Inflammatory macrophage treated with lipopolysaccharide for 1 hour (primary cell): Measurements from ENCODE around the gene AMOTL2.

Experiments
- DNase-seq, 2 donors: peaks; one replicate each; pipeline ENCODE4 v3.0.0-alpha.2; 2020 to 2022

Gene AMOTL2

DNA sequence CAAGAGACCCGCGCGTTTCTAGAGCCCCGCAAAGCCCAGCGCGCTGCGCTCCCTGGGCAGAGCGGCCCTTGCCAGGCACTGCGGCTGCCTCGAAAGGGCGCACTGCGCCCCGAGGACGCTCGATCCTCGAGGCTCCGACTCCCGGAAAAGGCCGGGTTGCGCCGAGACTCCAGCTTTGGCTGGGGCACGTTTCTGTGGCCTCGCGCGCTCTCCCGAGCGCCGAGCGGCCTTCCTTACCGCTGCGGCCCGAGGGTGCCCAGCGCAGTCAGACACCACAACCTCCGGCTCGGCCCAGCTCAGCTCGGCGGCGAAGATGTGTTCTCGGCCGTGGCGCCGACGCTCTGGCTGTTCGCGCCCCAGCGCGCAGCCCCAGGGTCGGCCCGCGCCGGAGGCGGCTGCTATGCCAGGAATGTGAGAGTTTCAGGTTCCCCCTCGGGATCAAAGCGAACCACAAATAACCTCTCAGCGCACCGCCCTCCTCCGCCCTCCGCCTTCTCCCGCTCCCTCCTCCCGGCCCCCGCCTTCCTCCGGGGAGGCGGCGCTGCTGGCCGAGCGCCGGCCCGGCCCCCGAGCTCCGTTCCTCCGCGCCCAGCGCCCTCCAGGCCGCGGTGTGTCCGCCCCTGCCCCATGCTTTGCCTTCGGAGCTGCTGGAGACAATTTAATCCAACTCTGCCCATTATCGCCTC lies at the start of gene AMOTL2:
Gene AMOTL2 (minus strand): TSS at position 343 of the 686 bp plus-strand sequence. CDS start 3,014 bp downstream, outside the sequence.
- DNase-seq: no peak

DNA sequence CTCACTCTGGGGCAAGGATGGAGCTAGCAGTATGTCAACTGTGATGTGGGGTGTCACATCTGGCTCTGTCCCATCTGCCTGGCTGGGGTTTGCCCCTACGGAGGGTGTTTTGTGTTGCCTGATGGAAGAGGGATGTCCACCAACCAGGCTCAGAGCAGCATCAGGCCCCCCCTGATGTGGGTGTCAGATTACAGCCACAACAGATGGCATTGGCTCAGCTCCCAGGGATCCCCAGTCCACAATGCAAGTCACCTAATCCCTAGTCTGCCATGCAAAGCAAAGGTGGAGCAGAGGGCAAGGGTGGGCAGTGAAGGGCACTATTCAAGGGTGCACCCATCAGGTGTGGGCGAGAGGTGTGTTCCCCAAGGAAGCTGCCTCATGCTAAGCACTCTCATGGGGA lies 48.9 kb upstream of the AMOTL2 start:
- DNase-seq: no peak

DNA sequence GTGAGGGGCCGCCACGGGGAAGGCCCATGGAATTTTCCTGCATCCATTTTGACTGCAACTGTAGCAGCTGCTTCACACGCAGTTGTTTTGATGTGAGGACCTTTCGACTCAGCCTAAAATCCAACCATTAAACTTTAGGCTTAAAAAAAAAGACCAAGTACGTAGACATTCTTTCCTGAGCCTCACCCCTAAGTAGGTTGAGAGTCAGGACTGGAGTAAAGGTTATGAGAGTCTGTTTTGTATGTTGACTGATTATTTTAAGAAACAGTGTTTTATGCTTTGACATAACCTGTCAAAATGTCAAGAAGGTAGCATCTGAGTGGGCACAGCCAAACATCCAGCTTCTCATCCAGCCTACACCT lies 45.7 kb upstream of the AMOTL2 start:
- DNase-seq: no peak

DNA sequence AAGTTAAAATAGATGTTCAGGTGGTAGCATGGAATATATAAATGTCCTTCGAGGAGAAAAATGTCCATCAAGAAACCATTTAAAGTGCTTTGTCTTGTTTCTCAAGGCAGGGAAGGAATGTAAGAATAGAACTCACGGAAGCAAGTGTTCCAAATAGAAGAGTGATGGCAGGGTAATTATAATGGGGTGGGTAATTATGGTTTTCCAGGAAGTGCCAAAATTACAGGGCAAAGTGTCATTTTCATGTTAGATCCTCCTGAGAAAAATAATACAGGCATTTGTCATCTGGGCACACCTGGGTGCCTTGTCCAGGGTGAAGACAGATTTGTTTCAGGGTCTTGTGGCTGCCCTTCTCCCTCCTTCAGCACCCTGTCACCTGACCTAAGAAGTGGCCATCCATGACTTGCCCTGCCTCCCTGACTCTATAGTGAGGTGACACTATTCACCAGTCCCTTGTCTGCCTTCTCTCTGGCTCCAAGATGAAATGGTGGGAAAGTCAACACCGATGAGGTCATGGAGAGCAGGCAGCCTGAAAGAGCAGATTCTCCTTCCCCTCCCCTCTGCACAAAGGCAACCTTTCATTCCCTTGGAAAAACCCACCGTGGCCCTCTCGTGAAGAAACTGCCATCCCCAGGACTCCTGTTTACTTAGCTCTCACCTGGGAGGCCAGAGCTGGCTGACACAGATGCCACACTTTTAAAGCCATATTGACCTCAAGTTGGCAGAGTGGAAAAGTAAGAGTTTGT lies 45.1 kb upstream of the AMOTL2 start:
- DNase-seq: no peak

DNA sequence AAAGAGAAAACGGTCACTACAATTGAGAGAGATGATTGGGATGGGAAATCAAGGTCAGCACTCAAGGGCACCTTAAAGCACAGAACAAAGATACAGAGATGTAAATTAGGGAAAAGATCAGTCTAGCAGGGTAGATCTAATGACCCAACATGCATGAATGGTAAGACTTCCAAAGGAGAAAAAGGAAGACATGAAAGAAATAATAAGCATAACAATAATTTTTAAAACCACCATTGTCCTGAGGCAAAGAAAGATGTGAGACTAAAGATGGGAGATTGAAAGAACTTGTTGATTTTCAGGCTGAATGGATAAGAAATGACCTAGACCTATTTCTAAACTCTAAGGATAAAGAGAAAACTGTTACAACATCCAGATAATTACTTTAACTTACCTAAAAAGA lies 34.8 kb upstream of the AMOTL2 start:
- no peak for DNase-seq

DNA sequence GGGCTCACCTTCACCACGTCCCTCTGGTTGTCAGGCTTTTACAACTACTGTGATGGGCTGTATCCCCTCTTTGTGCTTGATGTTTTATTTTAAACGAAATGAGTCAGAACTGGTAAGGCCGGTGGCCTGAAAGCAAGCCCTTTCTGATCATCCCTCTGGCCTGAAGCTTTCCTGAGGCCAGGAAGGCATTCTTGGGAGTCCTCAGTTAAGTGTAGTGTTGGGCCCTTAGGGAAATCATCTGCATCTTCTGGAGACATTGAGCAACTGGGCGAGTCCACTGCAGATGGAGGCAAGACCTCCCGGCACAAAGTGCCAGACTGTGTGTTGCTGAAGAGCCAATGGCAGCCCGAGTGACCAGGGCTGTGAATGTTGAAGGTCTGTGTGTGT lies 33.0 kb upstream of the AMOTL2 start:
- no peak for DNase-seq

DNA sequence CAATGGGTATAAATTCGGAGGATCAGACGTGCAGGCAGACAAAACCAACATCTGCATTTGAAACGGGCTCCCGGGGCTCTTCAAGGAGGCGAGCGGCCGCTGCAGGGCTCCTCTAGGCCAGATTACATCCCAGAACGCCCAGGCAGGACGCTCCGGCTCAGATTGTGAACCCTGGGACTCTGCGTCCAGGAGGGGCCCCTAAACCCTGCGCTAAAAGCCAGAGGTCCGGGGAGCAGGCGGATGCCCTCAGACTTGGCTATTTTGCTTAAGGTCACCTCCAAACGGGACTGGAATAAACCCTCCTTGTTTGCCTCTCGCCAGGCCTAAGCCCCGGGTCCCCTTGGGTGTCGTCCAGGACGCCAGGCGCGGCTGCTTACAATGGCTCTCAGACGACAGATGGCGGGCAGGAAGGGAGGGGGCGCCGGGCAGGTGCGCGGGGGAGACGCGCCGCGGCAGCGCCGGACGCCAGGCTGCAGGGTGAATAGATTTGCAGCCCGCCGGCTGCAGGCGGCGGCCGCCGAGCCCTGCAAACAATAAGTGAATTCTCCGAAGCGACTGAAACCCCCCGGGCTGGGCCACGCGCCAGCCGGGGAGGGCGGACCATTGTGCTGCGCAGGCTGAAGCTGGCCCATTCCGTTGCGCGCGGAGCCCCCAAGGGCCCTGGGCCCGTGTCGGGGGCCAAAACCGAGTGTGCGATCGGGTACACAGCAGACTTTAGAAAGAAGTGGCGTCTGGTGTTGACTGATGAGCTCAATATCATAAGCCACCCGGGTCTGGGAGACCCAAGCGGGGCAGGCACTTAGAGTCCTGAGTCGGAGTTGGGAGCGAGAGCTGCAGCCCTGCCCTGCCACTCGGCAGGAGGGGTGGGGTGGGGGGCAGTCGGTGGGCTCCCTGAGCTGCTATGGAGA lies 32.3 kb upstream of the AMOTL2 start:
- DNase-seq: no peak

DNA sequence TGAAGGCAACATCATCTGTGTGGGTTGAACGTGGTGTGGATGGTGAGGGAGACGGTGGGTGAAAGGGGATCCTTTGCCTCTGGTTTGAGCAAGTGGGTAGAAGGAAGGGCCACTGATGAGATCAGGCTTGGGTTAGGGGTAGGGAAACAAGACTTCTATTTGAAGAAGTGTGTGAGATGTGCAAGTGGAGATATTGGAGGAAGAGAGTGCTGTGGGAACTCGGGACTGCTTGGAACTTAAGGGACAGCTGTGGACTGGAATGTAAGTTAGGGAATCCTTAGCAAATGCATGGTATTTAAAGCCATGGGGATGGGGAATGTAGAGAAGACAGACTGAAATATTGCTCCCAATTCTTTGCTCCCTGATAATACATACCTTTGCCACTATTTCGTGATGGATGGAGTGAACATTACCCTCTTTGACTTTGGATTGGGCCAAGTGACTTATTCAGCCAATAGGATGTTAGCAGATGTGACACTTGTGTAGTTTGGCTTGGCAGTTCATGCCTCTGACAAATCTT lies 30.2 kb upstream of the AMOTL2 start:
- DNase-seq: no peak

DNA sequence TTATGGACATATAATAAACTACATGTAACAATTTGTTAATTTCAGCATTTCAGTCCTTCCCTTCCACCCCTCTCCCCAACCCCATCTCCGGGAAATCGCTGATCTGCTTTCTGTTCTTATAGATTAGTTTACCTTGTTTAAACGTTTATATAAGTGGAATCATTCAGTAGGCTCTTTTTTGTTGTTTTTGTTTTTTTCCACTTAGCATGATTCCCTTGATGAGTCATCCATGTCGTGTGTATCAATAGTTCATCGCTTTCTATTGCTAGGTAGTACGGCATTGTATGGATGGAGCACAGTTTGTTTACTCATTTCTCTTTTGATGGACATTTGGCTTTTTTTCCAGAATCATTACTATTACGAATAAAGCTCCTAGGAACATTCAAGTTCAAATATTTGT lies 23.5 kb upstream of the AMOTL2 start:
- DNase-seq: no peak

DNA sequence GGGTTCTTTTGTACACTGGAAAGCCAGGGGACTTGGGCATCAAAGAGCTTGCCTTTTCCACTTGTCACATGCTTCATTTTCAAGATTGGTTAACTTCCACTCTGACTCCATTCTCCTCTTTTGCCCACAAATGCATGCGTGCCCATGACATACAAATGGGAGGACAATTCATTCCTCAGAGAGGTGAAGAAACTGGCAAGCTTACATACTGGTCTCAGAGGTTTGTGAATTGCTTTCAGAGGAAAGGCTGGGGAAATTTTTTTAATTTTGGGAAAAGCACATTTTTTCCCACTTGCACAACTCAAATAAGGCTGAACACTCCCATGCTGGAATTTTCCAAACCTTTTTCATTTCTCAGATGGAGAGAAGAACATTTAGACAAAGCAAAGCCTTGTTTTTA lies 20.9 kb upstream of the AMOTL2 start:
- no peak for DNase-seq

DNA sequence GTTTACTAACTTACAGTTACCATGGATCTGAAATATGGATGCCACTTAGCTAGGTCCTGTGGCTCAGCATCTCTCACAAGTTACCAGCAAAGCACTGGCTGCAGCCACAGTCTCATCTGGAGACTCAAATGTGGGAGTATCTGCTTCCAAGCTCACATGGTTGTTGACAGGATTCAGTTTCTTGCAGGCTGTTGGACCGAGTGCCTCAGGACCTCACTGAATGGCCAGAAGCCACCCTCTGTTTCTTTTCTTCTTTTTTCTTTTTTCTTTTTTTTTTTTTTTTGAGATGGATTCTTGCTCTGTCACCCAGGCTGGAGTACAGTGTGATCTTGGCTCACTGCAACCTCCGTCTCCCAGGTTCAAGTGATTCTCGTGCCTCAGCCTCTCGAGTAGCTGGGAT lies 20.1 kb upstream of the AMOTL2 start:
- no peak for DNase-seq

DNA sequence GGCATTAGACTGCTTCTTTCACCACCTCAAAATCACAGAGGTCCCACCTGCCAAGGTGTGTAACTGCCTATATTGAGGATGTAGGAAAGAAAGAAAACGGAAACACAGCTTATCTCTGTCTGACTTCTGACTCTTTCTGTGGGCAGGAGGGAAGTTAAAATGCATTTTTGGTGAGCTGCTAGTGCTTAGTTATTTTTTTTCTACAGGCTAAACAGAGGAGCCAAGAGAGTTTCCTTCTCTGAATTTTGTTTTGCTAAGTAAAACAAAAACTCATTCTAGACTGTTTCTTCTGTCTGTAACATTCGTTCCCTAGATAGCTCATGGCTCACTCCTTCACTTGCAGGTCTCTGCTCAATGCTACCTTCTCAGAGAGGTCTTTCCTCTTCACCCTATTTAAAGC lies 18.8 kb upstream of the AMOTL2 start:
- no peak for DNase-seq

DNA sequence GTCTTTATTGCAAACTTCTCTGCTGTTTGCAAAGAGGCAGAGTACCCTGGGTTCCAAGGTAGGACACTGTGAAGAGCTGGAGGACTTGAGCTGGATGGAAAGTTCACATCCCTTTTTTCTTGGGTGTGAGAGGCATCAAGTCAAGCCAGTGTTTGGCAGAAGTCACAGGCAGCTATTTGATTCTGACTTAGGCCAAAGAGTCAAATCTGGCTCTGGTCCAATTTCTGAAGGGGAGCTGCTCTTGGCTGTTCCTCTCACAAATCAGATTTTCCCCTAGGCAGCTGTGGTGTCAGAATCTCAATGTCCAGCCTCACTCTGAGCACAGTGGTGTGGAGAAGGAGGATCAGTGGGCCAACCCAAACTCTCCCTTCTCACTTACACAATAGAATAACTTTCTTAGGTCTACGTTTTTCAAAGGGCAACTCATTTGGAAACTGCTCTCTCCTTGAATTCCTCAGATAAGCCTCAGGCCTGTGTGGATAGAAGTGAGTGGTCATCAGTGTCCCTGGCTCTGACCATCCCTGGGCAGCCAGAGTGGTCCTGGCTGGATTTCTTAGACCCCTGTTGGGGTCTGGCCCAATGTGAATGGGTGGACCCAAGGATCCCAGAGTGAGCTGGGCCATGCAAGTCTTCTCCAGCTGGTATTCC lies 18.2 kb upstream of the AMOTL2 start:
- no peak for DNase-seq

DNA sequence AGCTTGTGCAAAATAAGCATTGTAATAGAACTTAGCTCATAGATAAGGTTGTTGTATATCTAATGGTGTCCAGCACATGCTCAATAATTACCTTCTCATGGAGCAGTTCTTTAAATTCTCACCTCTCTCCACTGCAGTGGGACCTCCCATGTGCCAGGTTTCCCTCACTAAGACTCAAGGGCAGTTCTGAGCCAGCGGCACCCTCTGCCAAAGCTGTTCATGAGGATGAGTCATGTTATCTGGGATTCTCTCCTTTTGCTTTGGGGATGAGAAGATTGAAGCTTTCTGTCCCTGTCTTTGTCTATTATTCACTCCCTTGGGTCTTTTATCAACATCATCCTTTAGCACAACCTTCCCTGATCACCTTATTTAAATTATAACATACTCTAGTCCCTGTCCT lies 15.6 kb upstream of the AMOTL2 start:
- DNase-seq: no peak

DNA sequence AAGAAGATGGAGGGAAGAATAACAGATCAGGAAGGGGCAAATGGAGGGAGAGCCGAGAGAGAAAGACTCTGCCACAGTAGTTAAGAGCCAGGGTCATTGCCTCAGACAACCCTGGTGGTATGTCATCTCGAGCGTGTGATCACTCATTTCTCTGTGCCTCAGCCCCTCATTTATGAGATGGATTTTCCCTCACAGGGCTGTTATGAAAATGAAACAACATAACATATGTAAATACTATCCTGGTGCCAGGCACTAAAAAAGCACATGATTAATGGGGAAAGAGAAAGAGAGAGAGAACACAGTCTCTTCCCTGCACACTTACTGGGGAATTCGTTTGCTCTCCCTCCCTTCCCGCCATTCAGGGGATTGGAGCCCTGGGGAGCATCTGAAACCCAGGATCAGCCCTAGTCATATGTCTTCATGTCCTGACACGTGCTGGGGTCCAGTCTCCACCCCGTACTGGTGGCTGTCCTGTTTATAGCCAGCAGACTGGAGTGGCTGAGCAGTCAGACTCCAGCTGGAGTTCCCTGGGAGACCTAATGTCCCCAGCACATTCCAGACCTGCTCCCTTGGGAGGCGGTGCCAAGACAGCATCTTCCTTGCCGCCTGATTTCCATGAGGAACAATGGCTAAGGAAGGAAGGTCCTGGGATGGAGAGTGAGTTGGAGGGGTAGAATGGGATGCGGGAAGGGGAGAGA lies 14.7 kb upstream of the AMOTL2 start:
- DNase-seq: no peak

DNA sequence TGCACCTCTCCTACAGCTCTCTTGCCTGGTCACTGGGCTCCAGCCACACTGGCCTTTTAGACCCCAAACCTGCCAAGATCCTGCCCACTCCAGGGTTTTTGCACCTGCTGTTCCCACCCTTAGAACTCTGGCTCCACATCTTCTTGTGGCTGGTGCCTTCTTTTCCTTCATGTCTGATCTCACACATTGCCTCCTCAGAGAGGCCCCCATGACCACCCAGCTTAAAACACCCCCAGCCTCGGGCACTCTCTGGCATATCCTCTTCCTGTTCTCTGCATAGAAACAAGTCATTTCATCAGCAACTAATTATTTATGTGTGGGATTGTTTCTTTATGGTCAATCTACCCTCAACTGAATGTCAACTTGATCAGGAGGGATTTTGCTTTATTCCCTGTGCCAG lies 14.0 kb upstream of the AMOTL2 start:
- no peak for DNase-seq

DNA sequence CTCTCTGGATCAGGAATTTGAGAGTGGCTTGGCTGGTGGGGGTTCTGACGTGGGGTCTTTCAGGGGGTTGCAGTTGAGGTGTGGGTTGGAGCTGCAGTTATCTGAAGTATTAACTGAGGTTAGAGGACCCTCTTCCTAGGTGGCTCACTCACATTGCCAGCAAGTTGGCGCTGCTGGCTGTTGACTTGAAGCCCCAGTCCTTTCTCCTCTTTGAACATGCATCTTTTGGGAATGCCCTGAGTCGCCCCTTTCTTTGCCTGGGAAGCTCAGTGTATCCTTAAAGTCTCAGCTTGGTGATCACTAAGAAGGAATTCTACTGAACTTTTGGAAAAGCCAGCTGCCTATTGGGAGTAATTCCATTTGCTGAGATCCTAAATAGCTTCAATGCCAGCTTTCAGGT lies 13.0 kb upstream of the AMOTL2 start:
- DNase-seq: no peak

DNA sequence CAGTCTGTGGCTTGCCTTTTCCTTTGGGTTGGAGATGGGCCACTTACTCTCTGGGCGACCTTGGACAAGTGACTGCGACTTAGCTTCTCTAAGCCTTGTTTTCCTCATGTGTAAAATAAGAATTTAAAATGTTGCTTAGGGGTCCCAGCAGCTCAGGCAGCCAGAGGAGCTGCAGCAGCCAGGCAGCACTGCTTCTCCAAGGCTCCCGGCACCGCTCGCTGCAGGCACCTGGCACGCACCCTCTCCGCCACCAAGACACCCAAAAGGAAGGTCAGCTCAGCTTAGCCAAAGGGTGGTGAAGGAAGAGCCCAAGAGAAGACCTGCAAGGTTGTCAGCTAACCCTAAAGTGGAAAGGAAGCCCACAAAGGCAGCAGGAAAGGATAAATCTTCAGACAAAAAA lies 10.7 kb upstream of the AMOTL2 start:
- no peak for DNase-seq

DNA sequence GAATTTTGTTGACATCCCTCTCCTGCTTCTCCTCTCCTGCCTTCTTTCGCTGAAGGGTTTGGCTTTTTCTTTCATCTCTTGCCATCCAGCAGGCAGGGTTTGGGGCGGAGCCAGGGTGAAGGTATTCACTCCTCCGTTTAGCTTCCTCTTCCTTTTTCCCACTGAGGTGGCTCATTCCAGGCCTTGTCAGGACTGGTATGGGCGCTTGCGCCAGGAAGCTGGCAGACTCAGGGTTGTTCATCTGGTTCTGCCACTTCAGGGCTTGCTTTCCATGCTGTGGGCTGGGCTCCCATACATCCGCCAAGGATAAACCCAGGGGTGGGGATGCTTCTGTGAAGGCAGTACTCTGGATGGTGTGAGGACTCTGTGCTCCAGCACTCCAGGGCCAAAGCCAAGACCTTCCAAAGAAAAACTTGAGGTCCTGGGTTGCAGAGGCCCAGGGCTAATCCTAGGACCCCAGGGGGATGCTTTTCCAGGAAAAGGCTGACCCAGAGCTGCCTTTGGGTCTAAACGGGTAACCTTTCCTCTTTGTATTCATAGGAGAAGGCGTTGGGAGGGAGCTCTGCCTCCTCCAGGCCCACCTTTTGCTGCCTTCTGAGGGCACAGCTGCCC lies 7.7 kb upstream of the AMOTL2 start:
- DNase-seq: no peak

DNA sequence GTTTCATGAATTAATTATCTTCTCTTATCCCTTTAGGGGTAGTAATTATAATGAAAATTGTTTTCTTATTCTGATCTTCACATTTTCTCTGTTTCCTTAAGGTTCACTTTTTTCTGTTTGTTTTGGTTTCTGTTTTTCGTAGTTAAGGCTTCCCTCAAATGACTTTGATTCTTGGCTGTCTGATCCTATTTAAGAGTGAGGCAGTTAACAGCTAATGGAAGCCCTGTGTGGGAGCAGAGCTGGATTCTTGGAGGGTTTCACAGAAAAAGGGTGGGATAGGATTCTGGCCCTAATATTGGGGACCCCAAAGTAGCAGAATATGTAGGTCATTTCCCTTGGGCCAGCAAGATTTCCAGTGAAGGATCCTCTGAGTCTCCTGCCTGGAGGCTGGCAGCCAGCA lies 6.8 kb upstream of the AMOTL2 start:
- no peak for DNase-seq

DNA sequence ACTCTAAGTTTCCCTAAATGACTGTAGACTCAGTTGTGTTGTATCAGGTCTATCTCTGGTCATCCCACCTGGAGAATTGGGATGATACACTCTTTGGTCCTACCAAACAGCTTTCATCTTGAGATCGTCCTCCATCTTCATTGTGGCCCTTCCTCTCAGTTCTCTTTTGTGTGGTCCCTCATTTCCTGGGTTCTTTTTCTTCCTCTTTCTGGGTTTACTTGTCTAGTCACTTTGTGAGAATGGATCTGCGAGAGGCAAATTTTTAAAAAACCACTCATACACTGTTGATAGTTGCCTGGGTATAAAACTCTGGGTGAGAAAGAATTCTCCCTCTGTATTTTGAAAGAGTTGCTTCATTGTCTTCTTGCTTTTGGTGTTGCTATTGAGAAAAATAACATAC lies 6.0 kb upstream of the AMOTL2 start:
- no peak for DNase-seq

DNA sequence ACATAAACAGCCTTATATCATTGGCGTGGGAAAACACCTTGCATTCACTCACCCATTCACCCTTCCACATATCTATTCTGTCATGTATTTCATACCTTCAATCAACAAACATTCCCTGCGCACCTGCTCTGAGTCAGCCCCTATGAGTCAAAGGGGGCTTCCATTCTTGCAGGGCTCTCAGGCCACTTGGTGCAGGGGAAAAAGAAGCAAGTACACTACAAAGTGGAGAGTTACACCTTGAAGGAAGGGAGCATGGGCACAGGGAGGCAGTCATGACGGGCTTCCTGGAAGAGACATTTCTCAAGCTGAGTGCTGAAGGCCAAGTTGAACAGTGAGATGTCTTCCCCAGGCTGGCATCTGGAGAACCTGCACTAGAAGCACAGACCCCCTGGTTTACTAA lies 4.6 kb upstream of the AMOTL2 start:
- DNase-seq: no peak
